ENCODE data around the gene TADA3. TPM values are rescaled to one million over a fixed set of nuclear protein-coding genes. Genes with fewer than 3 reads are reported as not detected.

Gene TADA3
- polyA plus RNA-seq, 4 donors, result 50.5 to 79.8 (median 60.8) TPM

- DNase-seq (ENCODE audit: low read depth in 4 of 4, low spot score in 3 of 4), result no peak
Observed at GRCh38 chr3:9765865-9766264, 26.4 kb downstream of the TADA3 start.

DNA sequence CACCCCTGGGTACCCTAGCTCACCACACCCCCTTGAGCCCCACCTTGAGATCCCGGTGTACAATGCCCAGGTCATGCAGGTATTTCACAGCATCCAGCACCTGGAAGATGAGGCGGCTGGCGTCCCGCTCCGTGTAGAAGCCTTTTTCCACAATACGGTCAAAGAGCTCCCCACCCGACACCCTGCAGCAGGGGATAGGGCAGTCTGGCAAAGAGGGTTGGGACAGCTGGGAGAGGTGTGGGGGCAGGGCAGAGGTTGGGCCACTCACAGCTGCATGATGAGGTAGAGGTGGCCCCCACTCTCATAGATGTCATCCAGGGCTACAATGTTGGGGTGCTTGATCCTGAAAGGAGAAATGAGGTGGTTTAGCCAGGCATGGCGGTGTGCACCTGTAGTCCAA lies 29.4 kb downstream of the TADA3 start:
- no peak for DNase-seq (ENCODE audit: low read depth in 4 of 4, low spot score in 3 of 4)

DNA sequence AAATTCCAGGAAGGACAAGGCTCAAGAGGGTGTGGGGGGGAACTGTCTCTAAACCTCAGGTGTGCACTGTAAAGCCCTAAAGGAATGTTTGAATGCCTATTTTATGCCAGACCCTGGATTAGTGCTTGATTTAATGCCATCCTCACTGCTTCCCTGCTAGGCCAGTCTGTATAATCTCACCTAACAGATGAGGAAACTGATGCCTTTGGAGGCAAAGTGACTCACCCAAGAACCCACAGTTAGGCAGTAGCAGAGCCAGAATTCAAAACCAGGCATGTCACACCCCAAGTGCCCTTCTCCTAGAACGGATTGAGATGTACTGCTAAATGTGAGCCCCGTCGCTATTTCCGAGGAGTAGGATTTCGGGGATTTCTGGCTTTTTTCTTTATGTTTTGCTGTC lies 30.4 kb downstream of the TADA3 start:
- DNase-seq (ENCODE audit: low read depth in 4 of 4, low spot score in 3 of 4), result no peak

DNA sequence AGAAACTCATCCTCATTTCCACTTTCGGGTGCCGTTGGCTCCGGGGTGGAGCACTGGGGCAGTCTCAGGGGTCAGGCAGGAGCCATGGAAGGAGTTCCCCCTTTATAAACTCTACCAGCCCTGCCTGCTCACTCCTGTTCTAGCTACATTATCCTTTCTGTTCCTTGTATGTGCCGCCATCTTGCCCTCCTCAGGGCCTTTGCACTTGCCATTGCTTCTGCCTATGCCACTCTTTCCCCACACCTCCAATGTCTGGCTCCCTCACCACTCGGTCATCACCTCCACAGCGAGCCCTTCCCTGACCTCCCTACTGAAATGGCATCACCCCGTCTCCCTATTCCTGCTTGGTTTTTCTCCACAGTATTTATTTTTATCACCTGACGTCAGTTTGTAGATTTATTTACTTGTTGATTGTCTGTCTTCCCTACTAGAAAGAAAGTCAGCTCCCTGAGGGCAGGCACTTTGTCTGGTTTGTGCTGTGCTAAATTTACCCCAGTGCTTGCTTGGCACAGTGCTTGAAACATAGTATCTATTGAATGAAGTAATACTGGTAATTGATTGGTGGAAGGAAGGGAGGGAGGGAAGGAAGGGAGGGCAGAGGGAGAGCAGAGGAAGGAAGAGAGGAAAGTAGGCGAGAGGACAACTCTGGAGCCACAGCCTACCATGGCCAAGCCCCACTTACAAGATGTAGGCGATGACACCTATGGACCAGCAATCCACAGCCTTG lies 31.3 kb downstream of the TADA3 start:
- no peak for DNase-seq (ENCODE audit: low read depth in 4 of 4, low spot score in 3 of 4)

DNA sequence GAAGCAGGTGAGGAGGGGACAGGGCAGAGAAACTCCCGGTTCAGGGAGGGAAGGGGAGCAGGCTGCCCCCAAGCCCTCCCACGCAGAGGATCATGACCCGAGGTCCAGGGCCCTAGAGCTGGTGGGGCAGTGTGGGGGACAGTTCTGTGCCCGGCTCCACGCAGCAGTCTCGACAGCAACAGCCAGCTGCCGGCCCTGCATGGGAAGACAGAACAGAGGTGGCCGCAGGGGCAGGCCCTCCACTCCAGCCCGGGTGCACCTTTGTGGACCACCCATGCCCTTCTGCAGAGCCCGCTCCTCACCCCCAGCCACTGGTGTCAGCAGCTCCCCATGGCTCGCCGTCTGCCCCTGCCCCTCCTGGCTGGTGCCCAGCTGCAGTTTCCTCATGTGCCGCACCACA lies 34.8 kb downstream of the TADA3 start:
- DNase-seq (ENCODE audit: low read depth in 4 of 4, low spot score in 3 of 4), result no peak

DNA sequence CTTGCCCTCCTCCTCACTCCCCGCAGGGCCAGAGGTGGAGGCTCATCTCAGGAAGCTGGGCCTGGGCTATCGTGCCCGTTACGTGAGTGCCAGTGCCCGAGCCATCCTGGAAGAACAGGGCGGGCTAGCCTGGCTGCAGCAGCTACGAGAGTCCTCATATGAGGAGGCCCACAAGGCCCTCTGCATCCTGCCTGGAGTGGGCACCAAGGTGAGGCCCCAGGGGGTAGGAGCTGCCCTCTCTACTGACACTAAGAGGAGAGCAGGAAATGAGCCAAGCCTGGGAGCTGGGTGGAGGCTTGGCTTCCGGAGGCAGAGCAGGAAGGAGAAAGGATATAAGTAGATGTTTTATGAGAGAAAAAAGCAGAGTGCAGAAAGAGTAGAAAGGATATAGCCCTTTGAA lies 37.6 kb downstream of the TADA3 start:
- no peak for DNase-seq (ENCODE audit: low read depth in 4 of 4, low spot score in 3 of 4)

DNA sequence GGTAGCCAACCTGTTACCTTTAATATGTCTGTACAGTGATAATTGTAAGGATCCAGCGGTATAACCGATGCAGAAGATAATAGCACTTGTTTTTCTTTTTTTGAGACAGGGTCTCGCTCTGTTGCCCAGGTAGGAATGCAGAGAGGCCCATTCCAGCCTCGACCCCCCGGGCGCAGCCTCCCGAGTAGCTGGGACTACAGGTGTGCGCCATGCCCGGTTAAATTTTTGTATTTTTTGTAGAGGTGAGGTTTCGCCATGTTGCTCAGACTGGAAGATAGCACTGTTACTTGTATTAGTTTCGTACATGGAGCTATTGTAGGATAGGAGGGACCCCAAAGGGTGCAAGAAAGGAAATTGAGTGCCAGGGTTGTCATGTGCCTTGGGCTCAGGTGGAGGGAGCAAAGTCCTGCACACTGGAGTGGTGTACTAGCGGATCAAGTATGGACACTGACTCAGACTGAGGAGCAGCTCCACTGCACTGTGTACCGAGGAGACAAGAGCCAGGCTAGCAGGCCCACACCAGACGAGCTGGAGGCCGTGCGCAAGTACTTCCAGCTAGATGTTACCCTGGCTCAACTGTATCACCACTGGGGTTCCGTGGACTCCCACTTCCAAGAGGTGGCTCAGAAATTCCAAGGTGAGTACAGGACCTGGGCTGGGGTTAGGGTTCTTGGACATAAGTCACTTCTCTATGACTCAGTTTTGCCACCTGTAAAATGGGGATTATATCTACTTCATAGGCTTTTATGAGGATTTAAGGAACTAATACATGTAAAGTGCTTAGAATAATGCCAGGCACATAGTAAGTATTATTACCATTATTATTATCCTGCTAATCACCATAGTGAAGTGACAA lies 41.5 kb downstream of the TADA3 start:
- no peak for DNase-seq (ENCODE audit: low read depth in 4 of 4, low spot score in 3 of 4)

DNA sequence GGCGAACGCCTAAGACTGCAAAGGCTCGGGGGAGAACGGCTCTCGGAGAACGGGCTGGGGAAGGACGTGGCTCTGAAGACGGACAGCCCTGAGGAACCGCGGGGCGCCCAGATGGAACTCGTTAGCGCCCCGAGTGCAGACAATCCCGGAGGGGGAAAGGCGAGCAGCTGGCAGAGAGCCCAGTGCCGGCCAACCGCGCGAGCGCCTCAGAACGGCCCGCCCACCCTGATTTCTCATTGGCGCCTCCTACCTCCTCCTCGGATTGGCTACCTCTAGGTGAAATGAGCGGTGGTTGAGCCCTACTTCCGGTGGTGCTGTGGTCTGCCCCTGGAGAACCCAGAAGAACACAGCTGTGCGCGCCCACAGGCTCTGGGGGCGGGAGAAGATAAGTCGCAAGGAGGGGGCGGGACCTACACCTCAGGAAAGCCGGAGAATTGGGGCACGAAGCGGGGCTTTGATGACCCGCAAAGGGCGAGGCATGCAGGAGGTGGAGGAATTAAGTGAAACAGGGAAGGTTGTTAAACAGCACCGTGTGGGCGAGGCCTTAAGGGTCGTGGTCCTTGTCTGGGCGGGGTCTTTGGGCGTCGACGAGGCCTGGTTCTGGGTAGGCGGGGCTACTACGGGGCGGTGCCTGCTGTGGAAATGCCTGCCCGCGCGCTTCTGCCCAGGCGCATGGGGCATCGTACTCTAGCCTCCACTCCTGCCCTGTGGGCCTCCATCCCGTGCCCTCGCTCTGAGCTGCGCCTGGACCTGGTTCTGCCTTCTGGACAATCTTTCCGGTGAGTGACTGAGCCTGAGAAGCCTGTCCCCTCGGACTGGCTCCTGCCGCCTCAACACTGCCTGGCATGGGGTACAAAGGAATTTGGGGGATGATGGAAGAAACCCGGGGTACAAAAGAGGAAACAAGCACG lies 42.4 kb downstream of the TADA3 start, which contains the start of gene OGG1:
TSS of gene OGG1 (plus strand) at position 308 of the 911 bp plus-strand sequence. CDS start at position 643, 335 bp downstream.
- DNase-seq (ENCODE audit: low read depth in 4 of 4, low spot score in 3 of 4), result peak; percentile 93 to 97 (median 95)

- DNase-seq (ENCODE audit: low read depth in 4 of 4, low spot score in 3 of 4), result no peak
Observed at GRCh38 chr3:9749296-9749644, 43.0 kb downstream of the TADA3 start.

- DNase-seq (ENCODE audit: low read depth in 4 of 4, low spot score in 3 of 4), result no peak
Observed at GRCh38 chr3:9748031-9748430, 44.2 kb downstream of the TADA3 start.

DNA sequence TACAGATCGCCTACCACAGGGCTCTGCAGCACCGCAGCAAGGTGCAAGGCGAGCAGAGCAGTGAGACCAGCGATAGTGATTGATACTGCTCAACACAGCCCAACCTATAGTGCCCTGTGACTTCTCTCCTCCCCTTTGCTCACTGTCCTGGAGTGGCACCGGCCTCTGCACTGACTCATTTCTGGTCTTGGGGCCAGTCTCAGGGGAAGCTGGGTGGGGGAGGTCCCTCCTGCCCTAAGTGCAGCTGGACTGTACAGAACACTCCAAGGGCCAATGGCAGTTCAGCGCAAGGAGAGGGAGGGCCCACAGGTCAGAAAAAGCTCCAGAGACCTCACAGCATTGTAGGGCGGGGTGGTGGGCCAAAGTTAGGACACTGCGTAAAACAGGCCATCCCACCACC lies 45.0 kb downstream of the TADA3 start:
- DNase-seq (ENCODE audit: low read depth in 4 of 4, low spot score in 3 of 4), result no peak

DNA sequence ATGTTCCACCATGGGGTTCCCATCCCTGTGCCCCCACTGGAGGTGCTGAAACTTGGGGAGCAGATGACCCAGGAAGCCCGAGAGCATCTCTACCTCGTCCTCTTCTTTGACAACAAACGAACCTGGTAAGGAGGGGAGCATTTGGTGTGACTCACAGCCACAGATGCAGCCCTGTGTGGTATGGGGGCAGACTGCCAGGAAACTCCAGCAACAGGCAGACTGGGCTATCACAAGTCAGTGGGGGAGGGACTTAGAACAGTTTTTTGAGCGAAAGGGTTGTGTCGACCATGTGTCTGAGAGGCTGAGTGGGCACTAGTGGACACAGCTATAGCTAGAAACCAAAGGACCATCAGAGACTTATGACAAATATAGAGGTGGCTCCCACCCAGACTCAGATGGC lies 45.9 kb downstream of the TADA3 start:
- no peak for DNase-seq (ENCODE audit: low read depth in 4 of 4, low spot score in 3 of 4)

GRCh38 chr3:9745521-9745920 lies 46.8 kb downstream of the TADA3 start:
- no peak for DNase-seq (ENCODE audit: low read depth in 4 of 4, low spot score in 3 of 4)

- DNase-seq (ENCODE audit: low read depth in 4 of 4, low spot score in 3 of 4), result no peak
Observed at GRCh38 chr3:9744162-9744561, 48.1 kb downstream of the TADA3 start.

DNA sequence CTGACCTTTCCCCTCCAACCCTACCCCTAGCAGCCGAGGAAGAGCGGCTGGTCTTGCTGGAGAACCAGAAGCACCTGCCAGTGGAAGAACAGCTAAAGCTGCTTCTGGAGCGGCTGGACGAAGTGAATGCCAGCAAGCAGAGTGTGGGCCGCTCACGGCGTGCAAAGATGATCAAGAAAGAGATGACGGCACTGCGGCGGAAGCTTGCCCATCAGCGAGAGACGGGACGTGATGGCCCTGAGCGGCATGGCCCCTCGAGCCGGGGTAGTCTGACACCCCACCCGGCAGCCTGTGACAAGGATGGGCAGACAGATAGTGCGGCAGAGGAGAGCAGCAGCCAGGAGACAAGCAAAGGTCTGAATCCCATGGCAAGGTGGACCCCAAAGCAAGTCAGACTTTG lies 48.7 kb downstream of the TADA3 start:
- no peak for DNase-seq (ENCODE audit: low read depth in 4 of 4, low spot score in 3 of 4)

GRCh38 chr3:9742560-9742959 lies 49.7 kb downstream of the TADA3 start:
- no peak for DNase-seq (ENCODE audit: low read depth in 4 of 4, low spot score in 3 of 4)

DNA sequence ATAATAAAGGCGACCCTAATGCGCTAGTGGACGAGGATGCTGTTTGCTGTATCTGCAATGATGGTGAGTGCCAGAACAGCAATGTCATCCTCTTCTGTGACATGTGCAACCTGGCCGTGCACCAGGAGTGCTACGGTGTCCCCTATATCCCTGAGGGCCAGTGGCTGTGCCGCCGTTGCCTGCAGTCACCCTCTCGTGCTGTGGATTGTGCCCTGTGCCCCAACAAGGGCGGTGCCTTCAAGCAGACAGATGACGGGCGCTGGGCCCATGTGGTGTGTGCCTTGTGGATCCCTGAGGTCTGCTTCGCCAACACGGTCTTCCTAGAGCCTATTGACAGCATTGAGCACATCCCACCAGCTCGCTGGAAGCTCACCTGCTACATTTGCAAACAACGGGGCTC lies 53.1 kb downstream of the TADA3 start:
- no peak for DNase-seq (ENCODE audit: low read depth in 4 of 4, low spot score in 3 of 4)

DNA sequence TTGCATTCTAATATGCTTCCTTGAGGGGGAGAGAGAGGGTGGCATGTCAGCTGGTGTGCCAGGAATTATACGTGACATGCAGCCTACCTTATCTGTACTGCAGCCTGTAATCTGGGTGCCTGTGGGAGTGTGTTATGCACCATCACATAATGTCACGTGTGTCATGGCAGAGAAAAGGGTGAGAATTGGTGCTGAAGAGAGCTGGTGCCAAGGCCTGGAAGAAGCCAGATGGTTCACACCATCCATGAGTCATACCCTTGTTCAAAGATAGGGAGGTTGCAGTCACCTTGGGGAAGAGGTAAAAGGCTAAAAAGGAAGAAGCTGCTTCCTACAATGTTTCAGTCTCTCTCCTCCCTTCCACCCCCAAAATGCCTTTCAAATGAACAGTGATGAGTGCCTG lies 55.4 kb downstream of the TADA3 start:
- no peak for DNase-seq (ENCODE audit: low read depth in 4 of 4, low spot score in 3 of 4)

GRCh38 chr3:9732740-9733115 lies 59.5 kb downstream of the TADA3 start:
- DNase-seq (ENCODE audit: low read depth in 4 of 4, low spot score in 3 of 4), result no peak

- no peak for DNase-seq (ENCODE audit: low read depth in 4 of 4, low spot score in 3 of 4)
Observed at GRCh38 chr3:9732080-9732739, 60.1 kb downstream of the TADA3 start.

All from left renal pelvis (tissue), 4 donors.